HG03457 (cell line): ENCODE data around the gene SERPINB6.
"Not testable (repeated sequence)": the region's sequence is repeated elsewhere in the genome, so short reads cannot be mapped to it uniquely, and the experiment has no call there.

ENCODE experiments used
- ATAC-seq: cut with Tn5 transposase; IDR thresholded peaks from one replicate; pipeline ENCODE4 v1.9.1; 2021; ENCODE audit warnings: moderate number of reproducible peaks; ENCODE audit not compliant: unreplicated experiment

Gene SERPINB6

GRCh38 chr6:2940010-2940850 is 31.1 kb downstream of the SERPINB6 start:
- peak; percentile 67 for ATAC-seq

GRCh38 chr6:2939315-2940009 is 31.9 kb downstream of the SERPINB6 start:
- ATAC-seq: no peak

- no peak for ATAC-seq
Measured at GRCh38 chr6:2938632-2939083, 32.7 kb downstream of the SERPINB6 start.

GRCh38 chr6:2938004-2938631 is 33.2 kb downstream of the SERPINB6 start:
- no peak for ATAC-seq

GRCh38 chr6:2937627-2938003 is 33.8 kb downstream of the SERPINB6 start:
- no peak for ATAC-seq

DNA sequence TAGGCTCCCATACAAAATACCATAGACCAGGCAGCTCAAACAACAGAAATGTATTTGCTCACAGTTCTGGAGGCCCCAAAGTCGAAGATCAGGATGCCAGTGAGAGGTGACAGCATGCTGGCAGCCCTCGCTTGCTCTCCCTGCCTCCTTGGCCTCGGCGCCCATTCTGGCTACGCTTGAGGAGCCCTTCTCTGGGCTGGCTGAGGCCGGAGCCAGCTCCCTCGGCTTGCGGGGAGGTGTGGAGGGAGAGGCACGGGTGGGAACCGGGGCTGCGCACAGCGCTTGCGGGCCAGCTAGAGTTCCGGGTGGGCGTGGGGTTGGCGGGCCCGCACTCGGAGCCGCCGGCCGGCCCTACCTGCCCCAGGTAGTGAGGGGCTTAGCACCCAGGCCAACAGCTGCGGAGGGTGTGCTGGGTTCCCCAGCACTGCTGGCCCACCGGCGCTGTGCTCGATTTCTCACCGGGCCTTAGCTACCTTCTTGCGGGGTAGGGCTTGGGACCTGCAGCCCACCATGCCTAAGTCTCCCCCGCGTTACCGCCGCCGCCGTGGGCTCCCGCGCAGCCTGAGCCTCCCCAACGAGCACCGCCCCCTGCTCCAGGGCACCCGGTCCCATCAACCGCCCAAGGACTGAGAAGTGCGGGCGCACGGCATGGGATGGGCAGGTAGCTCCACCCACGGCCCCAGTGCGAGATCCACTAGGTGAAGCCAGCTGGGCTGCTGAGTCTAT is 35.6 kb downstream of the SERPINB6 start:
- no peak for ATAC-seq

- no peak for ATAC-seq
Measured at GRCh38 chr6:2934057-2934456, 37.3 kb downstream of the SERPINB6 start.

- ATAC-seq: not testable (repeated sequence)
Measured at GRCh38 chr6:2932911-2933310, 38.5 kb downstream of the SERPINB6 start.

GRCh38 chr6:2931970-2932748 is 39.2 kb downstream of the SERPINB6 start:
- peak; percentile 50 for ATAC-seq

- ATAC-seq: no peak
Measured at GRCh38 chr6:2931055-2931454, 40.3 kb downstream of the SERPINB6 start.

GRCh38 chr6:2927931-2928330 is 43.4 kb downstream of the SERPINB6 start:
- not testable (repeated sequence) for ATAC-seq

DNA sequence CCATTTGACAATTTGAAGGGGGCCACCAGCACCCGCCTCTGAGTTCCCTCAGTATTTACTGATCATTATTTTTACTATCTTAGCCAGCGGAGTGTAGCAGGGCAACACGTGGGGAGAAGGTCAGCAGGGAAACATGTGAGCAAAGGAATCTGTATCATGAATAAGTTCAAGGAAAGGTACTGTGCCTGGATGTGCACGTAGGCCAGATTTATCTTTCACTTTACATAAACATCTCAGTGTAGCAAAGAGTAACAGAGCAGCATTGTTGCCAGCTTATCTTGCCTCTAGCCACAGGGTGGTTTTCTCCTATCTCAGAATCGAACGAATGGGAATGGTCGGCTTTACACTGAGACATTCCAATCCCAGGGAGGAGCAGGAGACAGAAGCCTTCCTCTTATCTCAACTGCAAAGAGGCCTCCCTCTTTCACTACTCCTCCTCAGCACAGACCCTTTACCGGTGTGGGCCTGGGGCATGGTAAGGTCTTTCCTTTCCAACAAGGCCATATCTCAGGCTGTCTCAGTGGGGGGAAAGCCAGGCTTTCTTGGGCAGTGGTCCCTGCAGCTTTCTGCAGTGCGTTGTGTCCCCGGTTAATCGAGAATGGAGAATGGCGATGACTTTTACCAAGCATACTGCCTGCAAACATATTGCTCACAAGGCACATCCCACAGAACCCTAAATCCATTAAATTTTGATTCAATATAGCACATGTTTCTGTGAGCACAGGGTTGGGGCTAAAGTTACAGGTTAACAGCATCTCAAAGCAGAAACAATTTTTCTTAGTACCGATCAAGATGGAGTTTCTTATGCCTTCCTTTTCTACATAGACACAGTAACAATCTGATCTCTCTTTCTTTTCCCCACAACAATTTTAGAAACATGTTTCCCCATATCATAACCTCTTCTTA is 45.3 kb downstream of the SERPINB6 start:
- not testable (repeated sequence) for ATAC-seq

DNA sequence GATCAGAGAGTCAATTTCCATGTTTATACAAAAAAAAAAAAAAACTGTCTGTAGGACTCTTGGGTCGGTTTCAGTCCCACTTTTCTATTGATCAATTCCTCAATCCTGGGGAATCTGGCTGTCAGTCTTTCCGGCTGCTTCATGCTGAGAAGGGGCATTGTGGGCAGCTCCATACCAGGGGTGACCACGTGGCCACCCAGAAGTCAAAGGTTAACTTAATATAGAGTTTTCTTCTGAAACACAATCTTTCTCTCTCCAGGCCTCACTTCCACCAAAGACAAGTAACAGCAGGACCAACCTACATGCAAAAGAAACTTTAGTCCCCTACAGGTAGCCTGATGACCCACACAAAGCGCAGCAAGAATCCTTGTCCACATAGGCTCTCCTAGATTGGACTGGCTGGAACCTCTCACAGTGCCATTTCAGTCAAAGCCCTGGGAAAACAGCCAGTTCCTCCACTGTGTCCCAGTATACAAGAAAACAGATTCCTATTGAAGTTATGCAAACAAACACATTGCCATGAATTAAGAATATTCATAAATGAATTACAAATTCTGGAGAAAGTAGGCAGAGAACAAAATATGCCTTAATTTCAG is 49.7 kb downstream of the SERPINB6 start:
- no peak for ATAC-seq

- ATAC-seq: no peak
Measured at GRCh38 chr6:2920671-2921112, 50.7 kb downstream of the SERPINB6 start.

GRCh38 chr6:2919886-2920285 is 51.5 kb downstream of the SERPINB6 start:
- ATAC-seq: no peak

DNA sequence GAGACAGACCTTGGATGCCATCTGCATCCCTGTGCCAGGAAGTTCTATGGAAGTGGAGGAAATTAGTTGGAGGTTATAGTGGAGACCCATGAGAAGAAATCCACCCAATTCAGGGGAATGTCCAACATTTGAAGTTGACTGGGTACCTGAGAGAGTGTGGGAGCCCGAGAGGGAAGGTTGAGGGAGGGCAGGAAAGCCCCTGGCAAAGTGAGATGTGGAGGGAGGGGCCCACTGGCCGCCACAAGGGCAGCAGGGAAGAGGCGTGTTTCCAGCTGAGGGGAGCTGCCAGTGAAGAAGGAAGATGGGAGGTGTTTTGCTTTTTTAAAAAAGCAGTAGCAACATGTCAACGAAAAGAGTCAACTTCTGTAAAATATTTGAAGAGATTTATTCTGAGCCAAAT is 52.0 kb downstream of the SERPINB6 start:
- ATAC-seq: no peak

DNA sequence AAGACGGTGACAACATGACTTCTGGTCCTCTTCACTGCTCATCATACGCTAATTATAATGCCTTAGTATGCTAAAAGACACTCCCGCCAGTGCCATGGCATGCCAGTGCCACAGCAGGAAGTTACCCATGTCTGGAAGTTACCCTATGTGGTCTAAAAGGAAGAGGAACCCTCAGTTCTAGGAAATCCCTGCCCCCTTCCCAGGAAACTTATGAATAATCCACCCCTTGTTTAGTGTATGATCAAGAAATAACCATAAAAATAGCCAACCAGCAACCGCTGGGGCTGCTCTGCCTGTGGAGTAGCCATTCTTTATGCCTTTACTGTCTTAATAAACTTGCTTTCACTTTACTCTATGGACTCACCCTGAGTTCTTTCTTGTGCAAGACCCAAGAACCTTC is 52.4 kb downstream of the SERPINB6 start:
- no peak for ATAC-seq

- ATAC-seq: no peak
Measured at GRCh38 chr6:2917801-2918445, 53.4 kb downstream of the SERPINB6 start.
